ENCODE data around the gene SAMD5. TPM values are rescaled to one million over a fixed set of nuclear protein-coding genes. Genes with fewer than 3 reads are reported as not detected.

Gene SAMD5
- total RNA-seq, 1 experiment from 2014 or later: 4.0 TPM

- DNase-seq (ENCODE audit: low read depth, low spot score): no peak
- ChIA-PET RAD21 (ENCODE audit: low non-redundant PET in 1 of 2, low total read pairs in 2 of 2, uncharacterized antibody in 2 of 2, unreplicated experiment in 2 of 2) (no interaction called here), CTCF (no interaction called here), POLR2A (no interaction called here)
- TF ChIP-seq RAD21 (IDR thresholded peaks at IDR 0.05; ENCODE audit: low read depth): no peak
- no peak for TF ChIP-seq ZNF274 (IDR thresholded peaks at IDR 0.05; ENCODE audit: low read depth, low read length)
- no peak for TF ChIP-seq TCF7L2 (IDR thresholded peaks at IDR 0.05; ENCODE audit: borderline replicate concordance, extremely low read depth, insufficient read depth, insufficient read length)
- TF ChIP-seq CBX3 (IDR thresholded peaks at IDR 0.05; ENCODE audit: low read depth): no peak
- TF ChIP-seq REST (IDR thresholded peaks at IDR 0.05; ENCODE audit: low read depth): no peak
- no peak for TF ChIP-seq ZBTB33 (IDR thresholded peaks at IDR 0.05; ENCODE audit: extremely low read depth, insufficient replicate concordance, low read length)
- TF ChIP-seq EZH2phosphoT487 (IDR thresholded peaks at IDR 0.05; ENCODE audit: borderline replicate concordance): no peak
- TF ChIP-seq SIN3A (IDR thresholded peaks at IDR 0.05; ENCODE audit: low read depth): no peak
- no peak for TF ChIP-seq SRF (IDR thresholded peaks at IDR 0.05; ENCODE audit: low read depth)
- TF ChIP-seq CTCF (IDR thresholded peaks at IDR 0.05 in 2 of 3, conservative IDR thresholded peaks at IDR 0.05 in 1 of 3; ENCODE audit: borderline replicate concordance in 1 of 3, insufficient read depth in 1 of 3, low read depth in 2 of 3, low read length in 2 of 3): no peak
- TF ChIP-seq EGR1 (IDR thresholded peaks at IDR 0.05; ENCODE audit: low read depth): no peak
- no peak for TF ChIP-seq POLR2A (IDR thresholded peaks at IDR 0.05; ENCODE audit: borderline replicate concordance, extremely low read depth, insufficient read depth, insufficient read length)
- no peak for TF ChIP-seq POLR2AphosphoS5 (IDR thresholded peaks at IDR 0.05; ENCODE audit: low read depth, low read length)
- TF ChIP-seq SP1 (IDR thresholded peaks at IDR 0.05; ENCODE audit: low read depth): no peak
- TF ChIP-seq JUND (IDR thresholded peaks at IDR 0.05): no peak
- TF ChIP-seq FOSL1 (IDR thresholded peaks at IDR 0.05; ENCODE audit: low read depth): no peak
- no peak for TF ChIP-seq ELF1 (IDR thresholded peaks at IDR 0.05; ENCODE audit: borderline replicate concordance, low read depth)
- TF ChIP-seq ATF3 (IDR thresholded peaks at IDR 0.05): no peak
- no peaks in the 10 kb centered on the region for H3K36me3 ChIP-seq (ENCODE audit: control insufficient read depth in 1 of 2, insufficient read depth in 2 of 2, low read length in 2 of 2)
- no peak for ATAC-seq
- no peaks in the 10 kb centered on the region for H3K27me3 ChIP-seq (ENCODE audit: insufficient read depth, low read length)
- no peak overlapping the region for H3K27ac ChIP-seq (ENCODE audit: low read depth, low read length)
- H3K4me3 ChIP-seq (replicated peaks in 1 of 2; ENCODE audit: low read depth in 1 of 2, low read length in 2 of 2): no peak overlapping the region
- H3K79me2 ChIP-seq (ENCODE audit: insufficient read depth, low read length): no peaks in the 10 kb centered on the region
- no peak overlapping the region for H3K9ac ChIP-seq (ENCODE audit: low read length)
- no peak overlapping the region for H3K4me2 ChIP-seq (ENCODE audit: low read length)
- BruUV-seq (replicated peaks): no TSS peak
- no peaks in the 10 kb centered on the region for H3K9me2 ChIP-seq (ENCODE audit: insufficient read depth)
- no peaks in the 10 kb centered on the region for H4K20me1 ChIP-seq (ENCODE audit: insufficient read depth)
- no peaks in the 10 kb centered on the region for H3K4me1 ChIP-seq (ENCODE audit: control insufficient read depth in 1 of 2, insufficient read depth in 2 of 2, low read length in 2 of 2)
- H3K9me3 ChIP-seq (ENCODE audit: control insufficient read depth in 1 of 2, insufficient read depth in 1 of 2, low read depth in 1 of 2, low read length in 2 of 2): no peaks in the 10 kb centered on the region
- intact Hi-C loops (cut with micrococcal nuclease): no loop called here
- H2AFZ ChIP-seq (ENCODE audit: low read depth, low read length, poor library complexity, severe bottlenecking): no peak overlapping the region
Measured at GRCh38 chr6:147553099-147553498, 44.6 kb downstream of the SAMD5 start.
